8988T (cell line): ENCODE measurements around the gene NIN.
"Not testable (repeated sequence)": the region's sequence is repeated elsewhere in the genome, so short reads cannot be mapped to it uniquely, and the experiment has no call there.

Experiments
- DNase-seq: peaks from one replicate; pipeline ENCODE4 v3.0.0; 2011

Gene NIN

GRCh38 chr14:50815058-50815457, 15.9 kb downstream of the NIN start:
- not testable (repeated sequence) for DNase-seq

- no peak for DNase-seq
Measured at GRCh38 chr14:50814161-50814560, 16.8 kb downstream of the NIN start.

GRCh38 chr14:50813544-50813863, 17.5 kb downstream of the NIN start:
- DNase-seq = no peak

GRCh38 chr14:50812856-50813543, 18.0 kb downstream of the NIN start:
- no peak for DNase-seq

GRCh38 chr14:50812180-50812579, 18.8 kb downstream of the NIN start:
- no peak for DNase-seq

- DNase-seq = no peak
Measured at GRCh38 chr14:50808053-50808452, 22.9 kb downstream of the NIN start.

- DNase-seq = no peak
Measured at GRCh38 chr14:50806241-50806933, 24.6 kb downstream of the NIN start.

- no peak for DNase-seq
Measured at GRCh38 chr14:50805396-50805795, 25.6 kb downstream of the NIN start.

GRCh38 chr14:50804181-50804721, 26.7 kb downstream of the NIN start:
- DNase-seq = no peak

GRCh38 chr14:50801706-50802105, 29.3 kb downstream of the NIN start:
- DNase-seq = no peak

GRCh38 chr14:50800032-50800431, 30.9 kb downstream of the NIN start:
- DNase-seq = no peak

GRCh38 chr14:50798048-50798421, 32.9 kb downstream of the NIN start:
- no peak for DNase-seq

- DNase-seq = no peak
Measured at GRCh38 chr14:50797250-50798047, 33.5 kb downstream of the NIN start.

GRCh38 chr14:50796390-50796789, 34.6 kb downstream of the NIN start:
- no peak for DNase-seq

GRCh38 chr14:50795909-50796308, 35.1 kb downstream of the NIN start:
- DNase-seq = no peak

- DNase-seq = no peak
Measured at GRCh38 chr14:50795142-50795541, 35.8 kb downstream of the NIN start.

- DNase-seq = no peak
Measured at GRCh38 chr14:50794068-50794645, 36.8 kb downstream of the NIN start.

GRCh38 chr14:50792634-50793068, 38.3 kb downstream of the NIN start:
- no peak for DNase-seq

GRCh38 chr14:50792051-50792477, 38.9 kb downstream of the NIN start:
- DNase-seq = no peak

- no peak for DNase-seq
Measured at GRCh38 chr14:50791201-50791600, 39.8 kb downstream of the NIN start.

GRCh38 chr14:50790589-50790988, 40.4 kb downstream of the NIN start:
- no peak for DNase-seq

GRCh38 chr14:50786751-50787464, 44.1 kb downstream of the NIN start:
- no peak for DNase-seq
